Umbilical cord (tissue), 2 donors: ENCODE measurements around the gene RBM33. TPM values are rescaled to one million over a fixed set of nuclear protein-coding genes. Genes with fewer than 3 reads are reported as not detected.

ENCODE experiments used
- DNase-seq: peaks from one replicate; pipeline ENCODE4 v3.0.0-alpha.2; 2015; ENCODE audit warnings: low spot score
- total RNA-seq: library from RNA; depleted of rRNA; stranded (reverse); fragments of >200 nt; gene quantifications from one replicate; pipeline ENCODE4 v1.2.3, GENCODE V29; 2014; ENCODE audit warnings: low replicate concordance; ENCODE audit not compliant: insufficient read depth

The RBM33 gene
- total RNA-seq, 1 donor from 2014 or later: 31.8 TPM

DNA sequence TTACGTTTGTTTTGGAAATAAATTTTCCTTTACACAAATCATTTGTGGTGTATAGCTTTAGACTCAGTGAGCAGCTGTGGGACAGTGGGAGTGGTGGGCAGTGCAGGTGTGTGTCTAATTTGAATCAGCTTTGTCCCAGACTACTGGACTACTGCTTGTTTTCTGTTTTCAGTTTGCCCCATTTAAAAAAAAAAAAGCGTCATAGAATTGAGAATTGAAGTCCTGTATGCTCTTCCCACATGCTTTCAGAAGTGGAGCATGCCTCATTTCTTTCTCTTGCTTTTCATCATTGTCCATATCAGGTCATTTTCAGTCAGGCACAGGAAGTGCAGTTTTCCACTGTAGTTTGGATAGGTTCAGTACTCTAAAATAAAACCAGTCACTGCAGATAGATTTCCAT lies 101.7 kb downstream of the RBM33 start:
- DNase-seq: no peak

- no peak for DNase-seq
These were observed 102.7 kb downstream of the RBM33 start for GRCh38 chr7:155747209-155747608.

- no peak for DNase-seq
These were observed 105.1 kb downstream of the RBM33 start for GRCh38 chr7:155749578-155749977.

GRCh38 chr7:155750255-155751125 lies 106.0 kb downstream of the RBM33 start:
- no peak for DNase-seq

- DNase-seq: no peak
These were observed 106.9 kb downstream of the RBM33 start for GRCh38 chr7:155751409-155751808.

GRCh38 chr7:155752756-155753445 lies 108.4 kb downstream of the RBM33 start:
- DNase-seq: no peak

DNA sequence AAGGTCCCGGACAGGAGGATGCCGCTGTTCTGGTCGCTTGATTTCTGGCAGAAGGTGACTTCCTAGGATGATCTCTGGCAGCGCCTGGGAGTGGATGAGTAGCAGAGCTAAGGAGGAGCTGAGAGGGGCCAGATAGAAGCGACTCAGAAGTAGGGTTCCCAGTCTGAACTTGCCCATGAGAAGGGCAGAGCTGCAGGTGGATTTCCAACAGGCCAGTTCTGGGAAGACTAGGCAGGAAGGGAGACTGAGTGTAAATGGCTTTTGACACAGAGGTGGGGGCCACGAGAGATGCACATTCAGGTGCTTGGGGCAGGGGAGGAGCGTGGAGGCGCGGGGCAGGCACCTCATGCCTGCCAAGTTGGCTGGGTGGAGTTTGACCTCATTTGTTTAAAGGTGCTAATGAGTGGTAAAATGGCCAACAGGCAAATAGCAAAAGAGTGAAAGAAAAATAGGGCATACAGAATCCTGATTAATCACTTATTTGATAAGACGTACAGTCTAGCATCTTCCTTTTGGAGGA lies 109.0 kb downstream of the RBM33 start:
- no peak for DNase-seq

DNA sequence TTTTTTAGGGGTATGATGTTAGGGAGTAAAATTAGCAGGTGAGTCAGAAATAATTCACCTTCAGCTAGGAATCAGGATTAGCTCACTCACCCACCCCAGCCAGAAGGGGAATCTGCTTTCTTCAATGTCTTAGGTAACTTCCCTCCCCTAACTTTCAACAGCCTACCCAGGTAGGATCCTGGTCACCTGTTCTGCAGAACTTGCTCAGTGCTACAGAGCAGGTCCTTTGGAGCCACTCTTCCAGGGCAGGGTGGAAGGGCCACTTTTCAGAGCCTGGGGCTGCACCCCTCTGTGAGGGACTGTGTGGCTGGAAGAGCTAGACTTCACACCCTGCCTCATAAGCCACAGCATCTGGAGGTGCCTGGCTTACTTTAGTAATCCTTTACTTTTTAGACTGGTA lies 109.7 kb downstream of the RBM33 start:
- DNase-seq: no peak

GRCh38 chr7:155755026-155755425 lies 110.6 kb downstream of the RBM33 start:
- DNase-seq: no peak

- DNase-seq: no peak
These were observed 111.9 kb downstream of the RBM33 start for GRCh38 chr7:155756322-155756721.

- no peak for DNase-seq
These were observed 113.9 kb downstream of the RBM33 start for GRCh38 chr7:155758348-155758747.

DNA sequence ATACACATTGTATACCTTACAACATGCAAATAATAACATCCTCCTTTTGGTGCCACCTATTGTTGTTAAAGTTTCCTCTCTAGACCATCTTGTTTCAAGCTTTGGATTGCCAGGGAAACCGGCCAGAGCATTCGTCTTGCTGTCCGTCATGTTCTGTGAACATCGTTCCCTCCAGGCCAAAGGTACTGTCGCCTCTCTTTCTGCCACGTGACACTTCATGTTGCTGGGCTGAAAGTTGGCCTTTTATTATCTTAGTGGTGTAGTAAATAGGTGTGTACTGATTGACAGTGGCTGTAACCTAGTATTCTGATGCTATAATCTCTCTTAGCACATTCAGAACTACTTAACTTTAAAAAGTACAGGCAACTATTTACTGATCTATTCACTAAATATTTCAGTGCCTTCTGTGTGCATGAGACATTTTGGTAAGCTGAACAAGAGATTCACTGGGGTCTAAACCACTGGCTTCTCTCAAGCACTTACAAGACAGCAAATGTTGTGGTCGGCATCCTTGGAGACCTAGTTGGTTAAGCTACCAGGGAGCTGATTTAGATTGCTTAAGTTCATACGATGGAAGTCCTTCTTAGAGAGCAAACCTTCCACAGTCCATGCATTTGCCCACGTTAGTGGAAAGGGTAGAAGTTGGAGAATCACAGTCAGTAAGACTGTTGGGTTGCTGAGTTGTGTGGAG lies 115.4 kb downstream of the RBM33 start:
- DNase-seq: no peak

GRCh38 chr7:155761162-155761561 lies 116.7 kb downstream of the RBM33 start:
- no peak for DNase-seq

GRCh38 chr7:155762036-155762435 lies 117.6 kb downstream of the RBM33 start:
- no peak for DNase-seq

- DNase-seq: no peak
These were observed 118.2 kb downstream of the RBM33 start for GRCh38 chr7:155762655-155763054.

- DNase-seq: no peak
These were observed 118.7 kb downstream of the RBM33 start for GRCh38 chr7:155763122-155763521.

GRCh38 chr7:155763691-155764437 lies 119.4 kb downstream of the RBM33 start:
- DNase-seq: peak; percentile 57

DNA sequence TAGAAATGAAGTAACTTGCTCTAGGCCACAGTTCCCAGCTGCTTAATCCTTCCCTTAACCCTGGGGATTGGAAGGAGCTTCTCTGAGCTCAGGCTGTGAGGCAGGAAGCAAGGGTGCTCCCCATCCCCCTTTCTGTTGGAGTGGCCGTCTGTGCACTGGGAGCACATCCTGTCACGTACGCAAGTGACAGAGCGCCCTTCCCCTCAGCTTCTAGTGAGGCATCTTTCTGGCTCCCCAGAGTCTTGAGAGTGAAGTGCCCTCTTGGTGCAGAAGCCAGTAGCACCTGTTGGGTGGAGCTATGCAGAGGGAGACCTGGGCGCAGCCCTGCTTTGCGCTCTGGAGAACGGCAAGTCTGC lies 120.0 kb downstream of the RBM33 start:
- DNase-seq: no peak

GRCh38 chr7:155765458-155765857 lies 121.0 kb downstream of the RBM33 start:
- DNase-seq: no peak

DNA sequence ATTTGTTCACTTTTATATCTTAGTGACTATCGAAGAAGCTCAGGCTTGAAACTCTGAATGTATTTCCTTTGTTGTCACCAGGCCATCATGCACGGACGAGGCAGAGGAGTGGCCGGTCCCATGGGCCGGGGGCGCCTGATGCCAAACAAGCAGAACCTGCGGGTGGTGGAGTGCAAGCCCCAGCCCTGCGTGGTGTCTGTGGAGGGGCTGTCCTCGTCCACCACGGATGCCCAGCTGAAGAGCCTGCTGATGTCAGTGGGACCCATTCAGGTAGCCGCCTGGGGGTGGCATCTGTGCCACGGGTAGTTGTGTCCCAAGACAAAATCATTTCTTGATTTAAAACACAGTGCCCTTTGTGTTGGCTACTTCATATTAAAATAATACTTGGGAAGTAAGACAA lies 121.9 kb downstream of the RBM33 start:
- no peak for DNase-seq
